HepG2 (cell line): ENCODE measurements around the gene NMU. TPM values are rescaled to one million over a fixed set of nuclear protein-coding genes. Genes with fewer than 3 reads are reported as not detected.

ENCODE experiments used
- ATF1 ChIP-seq: IDR thresholded peaks from 2 replicates; pipeline ENCODE4 v1.6.1; 2016; ENCODE audit warnings: mild to moderate bottlenecking, control low read depth
- MAZ ChIP-seq, 2 experiments: sonication (generic) in 1 of 2; formaldehyde crosslinking in 1 of 2; IDR thresholded peaks; 2 replicates each; pipeline versions ENCODE4 v1.5.0 to v1.6.1; 2012 to 2020; ENCODE audit warnings: low read depth in 2 of 2, mild to moderate bottlenecking in 2 of 2, borderline replicate concordance in 1 of 2, improper control_type of control experiment in 1 of 2, low read length in 1 of 2, missing genetic modification reagents in 1 of 2, moderate library complexity in 1 of 2
- RARG ChIP-seq: sonication (generic); formaldehyde crosslinking; IDR thresholded peaks from 2 replicates; pipeline ENCODE4 v1.4.0; 2020; ENCODE audit warnings: low read depth, mild to moderate bottlenecking, missing genetic modification reagents
- ZEB1 ChIP-seq: IDR thresholded peaks from 2 replicates; pipeline ENCODE4 v1.6.1; 2012; ENCODE audit warnings: mild to moderate bottlenecking, low read depth, inconsistent platforms; ENCODE audit not compliant: insufficient replicate concordance
- ZNF251 ChIP-seq: sonication (generic); formaldehyde crosslinking; IDR thresholded peaks from 2 replicates; pipeline ENCODE4 v1.9.0; 2021; ENCODE audit warnings: mild to moderate bottlenecking, missing genetic modification reagents
- ZNF326 ChIP-seq: sonication (generic); formaldehyde crosslinking; IDR thresholded peaks from 2 replicates; pipeline ENCODE4 v1.4.0; 2020; ENCODE audit warnings: missing genetic modification reagents, borderline replicate concordance
- ZNF572 ChIP-seq: sonication (generic); formaldehyde crosslinking; IDR thresholded peaks from 2 replicates; pipeline ENCODE4 v1.5.1; 2020; ENCODE audit warnings: mild to moderate bottlenecking, missing genetic modification reagents
- ZNF776 ChIP-seq: sonication (generic); formaldehyde crosslinking; IDR thresholded peaks from 2 replicates; pipeline ENCODE4 v1.4.0; 2020; ENCODE audit warnings: mild to moderate bottlenecking, missing genetic modification reagents
- polyA plus RNA-seq, 8 experiments: library from polyadenylated mRNA; depleted of rRNA in 3 of 8; stranded (reverse) in 7 of 8; unstranded in 1 of 8; fragments of >200 nt; fragmentation: Illumina TruSeq in 4 of 8; extraction: Trizol in 4 of 8; gene quantifications; 2 replicates each; pipeline versions ENCODE4 v1.2.1 to v1.2.3, GENCODE V29; 2011 to 2016; ENCODE audit warnings: low read depth in 4 of 8, missing spikeins in 1 of 8, mixed read lengths in 1 of 8; ENCODE audit not compliant: insufficient read depth in 1 of 8
- total RNA-seq, 5 experiments: library from RNA; depleted of rRNA; stranded (reverse); fragments of >200 nt; fragmentation: Illumina TruSeq; extraction: Trizol; gene quantifications; 2 replicates each; pipeline ENCODE4 v1.2.3, GENCODE V29; 2016; ENCODE audit warnings: low read depth in 1 of 5
- TF ChIP-seq, protein P1 (sequence below): sonication (generic); formaldehyde crosslinking; IDR thresholded peaks from 2 replicates; pipeline ENCODE4 v1.4.0; 2020; ENCODE audit warnings: mild to moderate bottlenecking, missing genetic modification reagents
- TF ChIP-seq, protein P2 (sequence below): sonication (generic); formaldehyde crosslinking; IDR thresholded peaks from 2 replicates; pipeline ENCODE4 v1.5.0; 2020; ENCODE audit warnings: missing genetic modification reagents, mild to moderate bottlenecking, borderline replicate concordance
- TF ChIP-seq, protein P3 (sequence below): sonication (generic); formaldehyde crosslinking; IDR thresholded peaks from 2 replicates; pipeline ENCODE4 v1.8.0; 2022; ENCODE audit warnings: mild to moderate bottlenecking, missing genetic modification reagents, borderline replicate concordance
- TF ChIP-seq, protein P4 (sequence below): sonication (generic); formaldehyde crosslinking; IDR thresholded peaks from 2 replicates; pipeline ENCODE4 v1.4.0; 2020; ENCODE audit warnings: low read depth, missing genetic modification reagents
- TF ChIP-seq, protein P5 (sequence below), 2 experiments: sonication (generic) in 1 of 2; formaldehyde crosslinking in 1 of 2; IDR thresholded peaks; 2 replicates each; pipeline versions ENCODE4 v1.4.0 to v1.6.1; 2018 to 2020; ENCODE audit warnings: missing genetic modification reagents in 2 of 2, borderline replicate concordance in 1 of 2, low read depth in 1 of 2, mild to moderate bottlenecking in 1 of 2, missing biosample characterization in 1 of 2
- TF ChIP-seq, protein P6 (sequence below): sonication (generic); formaldehyde crosslinking; IDR thresholded peaks from 2 replicates; pipeline ENCODE4 v1.5.0; 2020; ENCODE audit warnings: mild to moderate bottlenecking, missing genetic modification reagents

Gene NMU
- total and polyA plus RNA-seq, 2 of the 13 experiments (the other 11 are each of a cell fraction or from before 2014, with no cell fraction given), result not detected

DNA sequence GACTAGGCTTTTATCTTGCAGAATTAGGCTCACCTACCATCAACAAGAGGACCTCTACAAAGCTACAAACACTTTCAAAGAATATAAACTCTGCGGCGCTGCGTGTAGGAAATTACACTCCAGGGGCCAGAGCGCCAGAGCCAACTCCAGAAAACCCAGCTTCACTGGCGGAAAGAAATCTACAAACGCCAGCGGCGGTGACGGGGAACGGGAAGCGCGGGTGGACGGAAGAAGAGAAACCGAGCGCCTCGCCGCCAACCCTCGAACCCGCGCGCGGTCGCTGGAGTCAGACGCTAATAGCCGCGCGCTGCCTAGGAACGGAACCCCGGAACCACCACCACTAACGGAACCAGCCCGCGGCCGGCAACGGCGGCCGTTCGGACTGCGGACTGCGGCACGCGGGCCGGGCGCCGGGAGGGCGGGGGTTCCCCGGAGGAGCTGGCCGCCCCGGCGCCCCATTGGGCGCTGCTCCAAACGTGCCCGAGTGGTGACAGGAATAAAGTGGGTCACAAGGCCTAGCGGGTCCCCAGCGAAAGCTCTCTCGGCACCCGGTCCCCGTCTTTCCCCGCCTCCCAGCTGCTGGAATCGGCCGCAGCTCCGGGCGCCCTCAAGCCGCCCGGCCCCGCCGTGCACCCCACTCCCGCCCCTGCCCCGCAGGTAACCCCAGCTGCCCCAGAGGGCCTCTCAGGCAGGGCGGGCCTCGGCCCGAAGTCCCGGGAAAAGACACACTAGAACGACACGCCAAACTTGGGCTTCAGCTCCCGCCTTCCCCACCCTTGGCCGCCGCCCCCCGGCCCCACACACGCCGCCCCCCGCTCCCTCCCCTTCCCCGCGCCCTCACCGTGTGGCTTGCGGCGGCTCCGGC is 90.2 kb downstream of the NMU start (continued):
- TF ChIP-seq ATF1 (CRISPR knock-in tag) (no peak), ZNF251 (no peak), ZNF572 (no peak), MAZ (IDR thresholded peaks at IDR 0.05; ENCODE audit: borderline replicate concordance, low read depth, low read length) (peak; percentile 85; the same call in 1 of the 2 replicates), MAZ (CRISPR knock-in tag; IDR thresholded peaks at IDR 0.05; ENCODE audit: low read depth) (peak; percentile 83), RARG (no peak), ZEB1 (no peak), ZNF326 (CRISPR knock-in tag) (no peak), ZNF776 (CRISPR knock-in tag) (no peak)
- TF ChIP-seq, protein P1, sequence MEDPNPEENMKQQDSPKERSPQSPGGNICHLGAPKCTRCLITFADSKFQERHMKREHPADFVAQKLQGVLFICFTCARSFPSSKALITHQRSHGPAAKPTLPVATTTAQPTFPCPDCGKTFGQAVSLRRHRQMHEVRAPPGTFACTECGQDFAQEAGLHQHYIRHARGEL (CRISPR knock-in tag), result no peak
- TF ChIP-seq, protein P2, sequence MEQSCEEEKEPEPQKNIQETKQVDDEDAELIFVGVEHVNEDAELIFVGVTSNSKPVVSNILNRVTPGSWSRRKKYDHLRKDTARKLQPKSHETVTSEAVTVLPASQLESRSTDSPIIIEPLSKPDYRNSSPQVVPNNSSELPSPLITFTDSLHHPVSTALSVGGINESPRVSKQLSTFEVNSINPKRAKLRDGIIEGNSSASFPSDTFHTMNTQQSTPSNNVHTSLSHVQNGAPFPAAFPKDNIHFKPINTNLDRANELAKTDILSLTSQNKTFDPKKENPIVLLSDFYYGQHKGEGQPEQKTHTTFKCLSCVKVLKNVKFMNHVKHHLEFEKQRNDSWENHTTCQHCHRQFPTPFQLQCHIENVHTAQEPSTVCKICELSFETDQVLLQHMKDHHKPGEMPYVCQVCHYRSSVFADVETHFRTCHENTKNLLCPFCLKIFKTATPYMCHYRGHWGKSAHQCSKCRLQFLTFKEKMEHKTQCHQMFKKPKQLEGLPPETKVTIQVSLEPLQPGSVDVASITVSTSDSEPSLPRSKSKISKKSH (CRISPR knock-in tag), result no peak
- TF ChIP-seq, protein P3, sequence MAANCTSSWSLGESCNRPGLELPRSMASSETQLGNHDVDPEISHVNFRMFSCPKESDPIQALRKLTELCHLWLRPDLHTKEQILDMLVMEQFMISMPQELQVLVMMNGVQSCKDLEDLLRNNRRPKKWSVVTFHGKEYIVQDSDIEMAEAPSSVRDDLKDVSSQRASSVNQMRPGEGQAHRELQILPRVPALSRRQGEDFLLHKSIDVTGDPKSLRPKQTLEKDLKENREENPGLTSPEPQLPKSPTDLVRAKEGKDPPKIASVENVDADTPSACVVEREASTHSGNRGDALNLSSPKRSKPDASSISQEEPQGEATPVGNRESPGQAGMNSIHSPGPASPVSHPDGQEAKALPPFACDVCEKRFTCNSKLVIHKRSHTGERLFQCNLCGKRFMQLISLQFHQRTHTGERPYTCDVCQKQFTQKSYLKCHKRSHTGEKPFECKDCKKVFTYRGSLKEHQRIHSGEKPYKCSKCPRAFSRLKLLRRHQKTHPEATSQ (CRISPR knock-in tag), result no peak
- TF ChIP-seq, protein P4, sequence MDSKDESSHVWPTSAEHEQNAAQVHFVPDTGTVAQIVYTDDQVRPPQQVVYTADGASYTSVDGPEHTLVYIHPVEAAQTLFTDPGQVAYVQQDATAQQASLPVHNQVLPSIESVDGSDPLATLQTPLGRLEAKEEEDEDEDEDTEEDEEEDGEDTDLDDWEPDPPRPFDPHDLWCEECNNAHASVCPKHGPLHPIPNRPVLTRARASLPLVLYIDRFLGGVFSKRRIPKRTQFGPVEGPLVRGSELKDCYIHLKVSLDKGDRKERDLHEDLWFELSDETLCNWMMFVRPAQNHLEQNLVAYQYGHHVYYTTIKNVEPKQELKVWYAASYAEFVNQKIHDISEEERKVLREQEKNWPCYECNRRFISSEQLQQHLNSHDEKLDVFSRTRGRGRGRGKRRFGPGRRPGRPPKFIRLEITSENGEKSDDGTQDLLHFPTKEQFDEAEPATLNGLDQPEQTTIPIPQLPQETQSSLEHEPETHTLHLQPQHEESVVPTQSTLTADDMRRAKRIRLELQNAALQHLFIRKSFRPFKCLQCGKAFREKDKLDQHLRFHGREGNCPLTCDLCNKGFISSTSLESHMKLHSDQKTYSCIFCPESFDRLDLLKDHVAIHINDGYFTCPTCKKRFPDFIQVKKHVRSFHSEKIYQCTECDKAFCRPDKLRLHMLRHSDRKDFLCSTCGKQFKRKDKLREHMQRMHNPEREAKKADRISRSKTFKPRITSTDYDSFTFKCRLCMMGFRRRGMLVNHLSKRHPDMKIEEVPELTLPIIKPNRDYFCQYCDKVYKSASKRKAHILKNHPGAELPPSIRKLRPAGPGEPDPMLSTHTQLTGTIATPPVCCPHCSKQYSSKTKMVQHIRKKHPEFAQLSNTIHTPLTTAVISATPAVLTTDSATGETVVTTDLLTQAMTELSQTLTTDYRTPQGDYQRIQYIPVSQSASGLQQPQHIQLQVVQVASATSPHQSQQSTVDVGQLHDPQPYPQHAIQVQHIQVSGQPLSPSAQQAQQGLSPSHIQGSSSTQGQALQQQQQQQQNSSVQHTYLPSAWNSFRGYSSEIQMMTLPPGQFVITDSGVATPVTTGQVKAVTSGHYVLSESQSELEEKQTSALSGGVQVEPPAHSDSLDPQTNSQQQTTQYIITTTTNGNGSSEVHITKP, result no peak
- TF ChIP-seq, protein P5, sequence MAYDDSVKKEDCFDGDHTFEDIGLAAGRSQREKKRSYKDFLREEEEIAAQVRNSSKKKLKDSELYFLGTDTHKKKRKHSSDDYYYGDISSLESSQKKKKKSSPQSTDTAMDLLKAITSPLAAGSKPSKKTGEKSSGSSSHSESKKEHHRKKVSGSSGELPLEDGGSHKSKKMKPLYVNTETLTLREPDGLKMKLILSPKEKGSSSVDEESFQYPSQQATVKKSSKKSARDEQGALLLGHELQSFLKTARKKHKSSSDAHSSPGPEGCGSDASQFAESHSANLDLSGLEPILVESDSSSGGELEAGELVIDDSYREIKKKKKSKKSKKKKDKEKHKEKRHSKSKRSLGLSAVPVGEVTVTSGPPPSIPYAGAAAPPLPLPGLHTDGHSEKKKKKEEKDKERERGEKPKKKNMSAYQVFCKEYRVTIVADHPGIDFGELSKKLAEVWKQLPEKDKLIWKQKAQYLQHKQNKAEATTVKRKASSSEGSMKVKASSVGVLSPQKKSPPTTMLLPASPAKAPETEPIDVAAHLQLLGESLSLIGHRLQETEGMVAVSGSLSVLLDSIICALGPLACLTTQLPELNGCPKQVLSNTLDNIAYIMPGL (CRISPR knock-in tag; IDR thresholded peaks at IDR 0.05; ENCODE audit: borderline replicate concordance in 1 of 2, low read depth in 1 of 2), result peak; percentile 82 to 85
- TF ChIP-seq, protein P6, sequence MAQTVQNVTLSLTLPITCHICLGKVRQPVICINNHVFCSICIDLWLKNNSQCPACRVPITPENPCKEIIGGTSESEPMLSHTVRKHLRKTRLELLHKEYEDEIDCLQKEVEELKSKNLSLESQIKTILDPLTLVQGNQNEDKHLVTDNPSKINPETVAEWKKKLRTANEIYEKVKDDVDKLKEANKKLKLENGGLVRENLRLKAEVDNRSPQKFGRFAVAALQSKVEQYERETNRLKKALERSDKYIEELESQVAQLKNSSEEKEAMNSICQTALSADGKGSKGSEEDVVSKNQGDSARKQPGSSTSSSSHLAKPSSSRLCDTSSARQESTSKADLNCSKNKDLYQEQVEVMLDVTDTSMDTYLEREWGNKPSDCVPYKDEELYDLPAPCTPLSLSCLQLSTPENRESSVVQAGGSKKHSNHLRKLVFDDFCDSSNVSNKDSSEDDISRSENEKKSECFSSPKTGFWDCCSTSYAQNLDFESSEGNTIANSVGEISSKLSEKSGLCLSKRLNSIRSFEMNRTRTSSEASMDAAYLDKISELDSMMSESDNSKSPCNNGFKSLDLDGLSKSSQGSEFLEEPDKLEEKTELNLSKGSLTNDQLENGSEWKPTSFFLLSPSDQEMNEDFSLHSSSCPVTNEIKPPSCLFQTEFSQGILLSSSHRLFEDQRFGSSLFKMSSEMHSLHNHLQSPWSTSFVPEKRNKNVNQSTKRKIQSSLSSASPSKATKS (CRISPR knock-in tag), result no peak
